ENCODE measurements around the gene VILL. TPM values are rescaled to one million over a fixed set of nuclear protein-coding genes. Genes with fewer than 3 reads are reported as not detected.

VILL gene
- total and polyA plus RNA-seq, 2 of the 8 experiments (the other 6 are each of a cell fraction or from before 2014, with no cell fraction given) = 4.1 to 4.2 TPM

DNA sequence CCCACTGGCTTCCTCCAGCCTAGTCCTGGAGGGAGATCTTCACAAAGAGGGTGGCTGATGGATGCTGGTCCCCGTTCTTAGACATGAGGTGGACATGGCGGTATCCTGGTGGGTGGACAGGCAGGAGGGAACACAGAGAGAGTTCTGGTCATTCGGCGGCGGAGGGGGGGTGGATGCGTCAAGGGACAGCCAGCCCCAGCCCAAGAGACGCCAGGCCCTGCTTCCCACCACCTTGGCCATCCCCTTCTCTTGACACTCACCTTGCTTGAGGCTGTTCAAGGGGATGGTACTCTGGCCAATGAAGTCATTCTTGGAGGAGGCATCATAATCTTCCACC is 17.1 kb downstream of the VILL start:
- no peak overlapping the region for H4K8ac ChIP-seq (ENCODE audit: extremely low read depth, insufficient read depth, low read length)
- peaks cover 0 to 6% of the 10 kb centered on the region in 2 experiments for H4K20me1 ChIP-seq (replicated peaks in 1 of 2; ENCODE audit: control insufficient read depth in 1 of 2, insufficient read depth in 2 of 2, low read length in 2 of 2)
- no peaks in the 10 kb centered on the region for H3K79me2 ChIP-seq (ENCODE audit: control insufficient read depth in 1 of 2, insufficient read depth in 2 of 2, low read length in 2 of 2)
- H3K9ac ChIP-seq (replicated peaks in 1 of 4; ENCODE audit: extremely low read depth in 1 of 4, low read depth in 3 of 4, low read length in 3 of 4) = no peak overlapping the region
- no peak for DNase-seq (ENCODE audit: low read depth in 1 of 2, low spot score in 2 of 2)
- H3K9me3 ChIP-seq (ENCODE audit: insufficient read depth in 2 of 2, low read depth in 1 of 2, low read length in 1 of 2) = no peaks in the 10 kb centered on the region
- POLR2A ChIA-PET (ENCODE audit: partially characterized antibody) = no interaction called here
- H4K91ac ChIP-seq (replicated peaks; ENCODE audit: insufficient read length, low read length) = no peak overlapping the region
- WGBS, 2 experiments (ENCODE audit: extremely low coverage in 1 of 2, insufficient coverage in 1 of 2, insufficient read length in 1 of 2, insufficient replicate concordance in 2 of 2, low coverage in 1 of 2, low lambda C conversion rate in 2 of 2, missing lambda C conversion rate in 1 of 2) = 97% methylated on average over 7 of the region's 7 CpGs; no CpG with 5 or more reads in 1 of the 2 experiments
- H2BK15ac ChIP-seq (ENCODE audit: low read length) = no peak overlapping the region
- H2BK120ac ChIP-seq (replicated peaks; ENCODE audit: low read depth, low read length) = no peak overlapping the region
- H3K4me3 ChIP-seq (ENCODE audit: extremely low read depth in 1 of 4, insufficient read depth in 2 of 4, low read depth in 3 of 4, low read length in 4 of 4) = no peak overlapping the region
- H2BK20ac ChIP-seq (ENCODE audit: low read length) = no peak overlapping the region
- no peak overlapping the region for H4K5ac ChIP-seq (ENCODE audit: insufficient read length, low read depth, low read length)
- H2BK5ac ChIP-seq (ENCODE audit: low read depth, low read length) = no peak overlapping the region
- FAIRE-seq = no peak
- H3K4me2 ChIP-seq (ENCODE audit: insufficient read depth in 1 of 2, low read depth in 2 of 2, low read length in 2 of 2) = no peak overlapping the region
- H3K14ac ChIP-seq (ENCODE audit: insufficient read length) = no peak overlapping the region
- H3K18ac ChIP-seq (ENCODE audit: extremely low read depth, low read length) = no peak overlapping the region
- H2BK12ac ChIP-seq (ENCODE audit: low read depth, low read length) = no peak overlapping the region
- no peak overlapping the region for H3K27ac ChIP-seq (ENCODE audit: low read depth, low read length)
- H3K23me2 ChIP-seq (ENCODE audit: low read depth, low read length) = no peaks in the 10 kb centered on the region
- H3K4ac ChIP-seq (replicated peaks; ENCODE audit: insufficient read length, low read depth, low read length) = no peak overlapping the region
- no peaks in the 10 kb centered on the region for H3K27me3 ChIP-seq (replicated peaks in 1 of 4; ENCODE audit: control insufficient read depth in 3 of 4, extremely low read depth in 1 of 4, insufficient read depth in 3 of 4, low read length in 3 of 4)
- CTCF ChIA-PET (ENCODE audit: partially characterized antibody) = interaction anchor here (1.0 to 2.4 kb wide), 5 partner anchors 8 to 152 kb away, joined by 3 to 12 read pairs (median 4); no protein-coding TSS in a partner anchor
- no peaks in the 10 kb centered on the region for H3K4me1 ChIP-seq (replicated peaks in 1 of 4; ENCODE audit: control insufficient read depth in 3 of 4, insufficient read depth in 4 of 4, low read length in 3 of 4)
- no peaks in the 10 kb centered on the region; a peak in 1 of 8 replicates for H3K36me3 ChIP-seq (ENCODE audit: control insufficient read depth in 2 of 4, insufficient read depth in 4 of 4, low read length in 3 of 4)
- no peak overlapping the region for H3K23ac ChIP-seq (ENCODE audit: insufficient read length)
- H3K56ac ChIP-seq (replicated peaks; ENCODE audit: insufficient read length, low read depth, low read length) = no peak overlapping the region
- no peaks in the 10 kb centered on the region for H3K79me1 ChIP-seq (ENCODE audit: low read depth, low read length)
- TF ChIP-seq JUND (IDR thresholded peaks at IDR 0.05; ENCODE audit: low read length) (no peak), NRF1 (IDR thresholded peaks at IDR 0.05; ENCODE audit: low read depth, low read length) (no peak), BCL11A (IDR thresholded peaks at IDR 0.05; ENCODE audit: low read depth in 2 of 2, low read length in 2 of 2) (no peak), CEBPB (IDR thresholded peaks at IDR 0.05; ENCODE audit: low read depth, low read length) (no peak), CBX5 (IDR thresholded peaks at IDR 0.05; ENCODE audit: low read depth, low read length) (no peak), TAF7 (optimal IDR thresholded peaks at IDR 0.05; ENCODE audit: borderline replicate concordance, low read depth, low read length) (no peak), YY1 (IDR thresholded peaks at IDR 0.05; ENCODE audit: low read depth, low read length) (no peak), NANOG (IDR thresholded peaks at IDR 0.05; ENCODE audit: insufficient read depth, low read depth, low read length, poor library complexity, severe bottlenecking) (no peak), EP300 (IDR thresholded peaks at IDR 0.05; ENCODE audit: borderline replicate concordance in 1 of 2, low read depth in 2 of 2, low read length in 2 of 2) (no peak)
- TF ChIP-seq, protein P1, sequence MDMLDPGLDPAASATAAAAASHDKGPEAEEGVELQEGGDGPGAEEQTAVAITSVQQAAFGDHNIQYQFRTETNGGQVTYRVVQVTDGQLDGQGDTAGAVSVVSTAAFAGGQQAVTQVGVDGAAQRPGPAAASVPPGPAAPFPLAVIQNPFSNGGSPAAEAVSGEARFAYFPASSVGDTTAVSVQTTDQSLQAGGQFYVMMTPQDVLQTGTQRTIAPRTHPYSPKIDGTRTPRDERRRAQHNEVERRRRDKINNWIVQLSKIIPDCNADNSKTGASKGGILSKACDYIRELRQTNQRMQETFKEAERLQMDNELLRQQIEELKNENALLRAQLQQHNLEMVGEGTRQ (IDR thresholded peaks at IDR 0.05; ENCODE audit: low read length) = no peak
- no peak overlapping the region for H2AFZ ChIP-seq (ENCODE audit: low read length)
- H2AK5ac ChIP-seq (ENCODE audit: low read depth, low read length) = no peak overlapping the region
